GM18519 (cell line): Measurements from ENCODE around the gene DACH1.

Experiments used
- ATAC-seq: cut with Tn5 transposase; IDR thresholded peaks from one replicate; pipeline ENCODE4 v1.9.1; 2021; ENCODE audit warnings: mild to moderate bottlenecking, moderate library complexity; ENCODE audit not compliant: unreplicated experiment, low FRiP score

The DACH1 gene

GRCh38 chr13:71714802-71715375, 152.1 kb downstream of the DACH1 start:
- no peak for ATAC-seq

- ATAC-seq = no peak
Observed at GRCh38 chr13:71712988-71713653, 153.9 kb downstream of the DACH1 start.

- no peak for ATAC-seq
Observed at GRCh38 chr13:71704656-71705055, 162.3 kb downstream of the DACH1 start.

GRCh38 chr13:71703138-71703537, 163.9 kb downstream of the DACH1 start:
- no peak for ATAC-seq

- no peak for ATAC-seq
Observed at GRCh38 chr13:71702253-71702652, 164.8 kb downstream of the DACH1 start.

- no peak for ATAC-seq
Observed at GRCh38 chr13:71701741-71702140, 165.3 kb downstream of the DACH1 start.

GRCh38 chr13:71699342-71699741, 167.7 kb downstream of the DACH1 start:
- ATAC-seq = no peak

- ATAC-seq = no peak
Observed at GRCh38 chr13:71695662-71696061, 171.3 kb downstream of the DACH1 start.

GRCh38 chr13:71685072-71685471, 181.9 kb downstream of the DACH1 start:
- no peak for ATAC-seq

- ATAC-seq = no peak
Observed at GRCh38 chr13:71681901-71682613, 184.9 kb downstream of the DACH1 start.

GRCh38 chr13:71677124-71677523, 189.9 kb downstream of the DACH1 start:
- no peak for ATAC-seq

GRCh38 chr13:71672512-71672911, 194.5 kb downstream of the DACH1 start:
- no peak for ATAC-seq

- no peak for ATAC-seq
Observed at GRCh38 chr13:71663431-71663830, 203.6 kb downstream of the DACH1 start.

- ATAC-seq = no peak
Observed at GRCh38 chr13:71661921-71662320, 205.1 kb downstream of the DACH1 start.

- ATAC-seq = no peak
Observed at GRCh38 chr13:71659404-71659803, 207.6 kb downstream of the DACH1 start.

- no peak for ATAC-seq
Observed at GRCh38 chr13:71645467-71645866, 221.5 kb downstream of the DACH1 start.

- ATAC-seq = no peak
Observed at GRCh38 chr13:71644579-71644978, 222.4 kb downstream of the DACH1 start.

GRCh38 chr13:71643448-71643860, 223.6 kb downstream of the DACH1 start:
- ATAC-seq = no peak

- ATAC-seq = no peak
Observed at GRCh38 chr13:71638751-71639150, 228.3 kb downstream of the DACH1 start.

GRCh38 chr13:71634602-71635443, 232.2 kb downstream of the DACH1 start:
- no peak for ATAC-seq

GRCh38 chr13:71634182-71634581, 232.8 kb downstream of the DACH1 start:
- no peak for ATAC-seq
